DOHH2 (cell line): ENCODE results near the gene TMEM131.

ENCODE experiments used
- H3F3A ChIP-seq: fragments of 200-600 bp; sonication (generic), shearing (Covaris generic); 2 replicates; pipeline ENCODE4 v1.6.0; 2016; ENCODE audit warnings: antibody characterized with exemption, mild to moderate bottlenecking; ENCODE audit not compliant: control insufficient read depth, insufficient read depth
- H3K27ac ChIP-seq: fragments of 200-600 bp; sonication (generic); 2 replicates; pipeline ENCODE4 v1.5.1; 2014; ENCODE audit warnings: low read depth, mild to moderate bottlenecking, low read length, moderate library complexity
- H3K27me3 ChIP-seq: fragments of 200-600 bp; sonication (generic); 2 replicates; pipeline ENCODE4 v1.6.1; 2014; ENCODE audit warnings: mild to moderate bottlenecking, low read length, mixed read lengths; ENCODE audit not compliant: control insufficient read depth
- H3K36me3 ChIP-seq: fragments of 200-600 bp; sonication (generic); 2 replicates; pipeline ENCODE4 v1.6.1; 2014; ENCODE audit warnings: mild to moderate bottlenecking, low read length, moderate library complexity, mixed read lengths; ENCODE audit not compliant: control insufficient read depth
- H3K4me1 ChIP-seq: fragments of 200-600 bp; sonication (generic); 2 replicates; pipeline ENCODE4 v1.6.1; 2014; ENCODE audit warnings: mild to moderate bottlenecking, low read length, mixed read lengths; ENCODE audit not compliant: control insufficient read depth
- H3K4me2 ChIP-seq: fragments of 200-600 bp; sonication (generic); 2 replicates; pipeline ENCODE4 v1.6.0; 2014; ENCODE audit warnings: mild to moderate bottlenecking, low read length, moderate library complexity
- H3K4me3 ChIP-seq: fragments of 200-600 bp; sonication (generic); 2 replicates; pipeline ENCODE4 v1.5.1; 2014; ENCODE audit warnings: mild to moderate bottlenecking, low read length, mixed read lengths
- H3K79me2 ChIP-seq: fragments of 200-600 bp; sonication (generic); 2 replicates; pipeline ENCODE4 v1.6.1; 2014; ENCODE audit warnings: mild to moderate bottlenecking, low read length, mixed read lengths; ENCODE audit not compliant: control insufficient read depth
- H3K9me2 ChIP-seq: fragments of 200-600 bp; sonication (generic); replicated peaks from 2 replicates; pipeline ENCODE4 v1.6.1; 2014; ENCODE audit warnings: mild to moderate bottlenecking, low read length, mixed read lengths; ENCODE audit not compliant: control insufficient read depth
- H3K9me3 ChIP-seq: fragments of 200-600 bp; sonication (generic); 2 replicates; pipeline ENCODE4 v1.6.1; 2014; ENCODE audit warnings: antibody characterized with exemption, low read length, mixed read lengths; ENCODE audit not compliant: control insufficient read depth, insufficient read depth
- H4K20me1 ChIP-seq: fragments of 200-600 bp; sonication (generic); 2 replicates; pipeline ENCODE4 v1.6.0; 2014; ENCODE audit warnings: low read depth, mild to moderate bottlenecking, antibody characterized with exemption, low read length, moderate library complexity; ENCODE audit not compliant: control insufficient read depth, insufficient read depth
- EZH2phosphoT487 ChIP-seq: fragments of 200-600 bp; sonication (generic); IDR thresholded peaks from 2 replicates; pipeline ENCODE4 v1.6.1; 2017; ENCODE audit warnings: borderline replicate concordance, mild to moderate bottlenecking, antibody characterized with exemption, low read length, moderate library complexity, mixed read lengths
- TF ChIP-seq, protein P1 (sequence below): fragments of 200-600 bp; sonication (generic); IDR thresholded peaks from one replicate; pipeline ENCODE4 v1.5.1; 2014; ENCODE audit warnings: antibody characterized with exemption, mild to moderate bottlenecking, low read depth, low read length; ENCODE audit not compliant: poor library complexity, severe bottlenecking

Gene TMEM131

DNA sequence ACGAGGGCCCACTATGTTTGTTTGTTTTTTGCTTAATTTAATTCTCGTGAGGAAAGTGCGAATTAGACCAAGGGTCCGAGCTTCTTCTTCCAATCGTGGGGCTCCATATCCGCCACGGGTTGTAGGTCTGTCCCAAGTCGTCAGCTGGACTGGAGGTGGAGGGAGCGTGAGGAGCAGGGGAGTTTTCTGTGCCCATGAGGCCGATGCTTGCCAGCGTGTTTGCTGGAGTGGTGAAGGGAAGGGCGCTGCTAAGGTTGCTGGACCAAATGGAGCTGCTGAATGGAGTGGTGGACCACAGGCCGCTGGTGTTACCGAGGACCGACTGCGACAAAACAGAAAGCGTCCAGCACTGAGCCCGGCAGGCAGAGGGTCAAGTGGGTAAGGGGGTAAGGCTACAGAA is 238.7 kb downstream of the TMEM131 start:
- Histone ChIP-seq H3K27ac (no peak overlapping the region), H3K79me2 (no peaks in the 10 kb centered on the region), H3K9me3 (no peaks in the 10 kb centered on the region), H3K36me3 (peaks cover 77% of the 10 kb centered on the region), H3F3A (no peaks in the 10 kb centered on the region), H3K27me3 (no peaks in the 10 kb centered on the region), H3K4me3 (no peak overlapping the region), H3K4me1 (no peaks in the 10 kb centered on the region), H3K4me2 (no peak overlapping the region), H4K20me1 (no peaks in the 10 kb centered on the region), H3K9me2 (no peaks in the 10 kb centered on the region)
- TF ChIP-seq, protein P1, sequence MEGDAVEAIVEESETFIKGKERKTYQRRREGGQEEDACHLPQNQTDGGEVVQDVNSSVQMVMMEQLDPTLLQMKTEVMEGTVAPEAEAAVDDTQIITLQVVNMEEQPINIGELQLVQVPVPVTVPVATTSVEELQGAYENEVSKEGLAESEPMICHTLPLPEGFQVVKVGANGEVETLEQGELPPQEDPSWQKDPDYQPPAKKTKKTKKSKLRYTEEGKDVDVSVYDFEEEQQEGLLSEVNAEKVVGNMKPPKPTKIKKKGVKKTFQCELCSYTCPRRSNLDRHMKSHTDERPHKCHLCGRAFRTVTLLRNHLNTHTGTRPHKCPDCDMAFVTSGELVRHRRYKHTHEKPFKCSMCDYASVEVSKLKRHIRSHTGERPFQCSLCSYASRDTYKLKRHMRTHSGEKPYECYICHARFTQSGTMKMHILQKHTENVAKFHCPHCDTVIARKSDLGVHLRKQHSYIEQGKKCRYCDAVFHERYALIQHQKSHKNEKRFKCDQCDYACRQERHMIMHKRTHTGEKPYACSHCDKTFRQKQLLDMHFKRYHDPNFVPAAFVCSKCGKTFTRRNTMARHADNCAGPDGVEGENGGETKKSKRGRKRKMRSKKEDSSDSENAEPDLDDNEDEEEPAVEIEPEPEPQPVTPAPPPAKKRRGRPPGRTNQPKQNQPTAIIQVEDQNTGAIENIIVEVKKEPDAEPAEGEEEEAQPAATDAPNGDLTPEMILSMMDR: no peak
- TF ChIP-seq EZH2phosphoT487: no peak

DNA sequence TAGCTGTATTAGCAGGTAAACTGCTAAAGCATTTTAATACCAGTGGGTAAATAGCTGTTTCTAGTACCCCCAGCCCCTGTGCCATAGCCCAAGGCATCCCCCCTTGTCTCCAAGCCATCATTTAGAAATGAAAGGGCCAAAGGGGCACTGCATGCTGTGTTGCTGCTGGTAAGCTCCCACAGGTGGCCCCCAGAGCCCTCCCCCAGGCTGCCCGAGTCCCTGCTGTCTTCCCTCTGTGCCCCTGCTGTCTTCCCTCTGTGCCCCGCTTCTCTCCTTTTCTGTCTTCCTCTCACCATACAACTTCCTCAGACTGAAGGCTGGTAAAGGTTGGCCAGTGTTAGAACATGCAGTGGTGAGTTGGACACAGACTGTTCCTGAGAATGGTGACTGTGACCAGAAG is 240.3 kb downstream of the TMEM131 start:
- no peak overlapping the region for H3K27ac ChIP-seq
- H3K9me3 ChIP-seq: no peaks in the 10 kb centered on the region
- H3F3A ChIP-seq: 0 out of 2 replicates have a peak, but pooled peaks cover 4% of the 10 kb centered on the region
- H3K4me3 ChIP-seq: no peak overlapping the region
- H4K20me1 ChIP-seq: no peaks in the 10 kb centered on the region
- peaks cover 61% of the 10 kb centered on the region for H3K36me3 ChIP-seq
- no peaks in the 10 kb centered on the region for H3K79me2 ChIP-seq
- TF ChIP-seq, protein P1: no peak
- TF ChIP-seq EZH2phosphoT487: no peak
- H3K4me2 ChIP-seq: no peak overlapping the region
- no peaks in the 10 kb centered on the region for H3K27me3 ChIP-seq
- no peaks in the 10 kb centered on the region for H3K9me2 ChIP-seq
- H3K4me1 ChIP-seq: no peaks in the 10 kb centered on the region

DNA sequence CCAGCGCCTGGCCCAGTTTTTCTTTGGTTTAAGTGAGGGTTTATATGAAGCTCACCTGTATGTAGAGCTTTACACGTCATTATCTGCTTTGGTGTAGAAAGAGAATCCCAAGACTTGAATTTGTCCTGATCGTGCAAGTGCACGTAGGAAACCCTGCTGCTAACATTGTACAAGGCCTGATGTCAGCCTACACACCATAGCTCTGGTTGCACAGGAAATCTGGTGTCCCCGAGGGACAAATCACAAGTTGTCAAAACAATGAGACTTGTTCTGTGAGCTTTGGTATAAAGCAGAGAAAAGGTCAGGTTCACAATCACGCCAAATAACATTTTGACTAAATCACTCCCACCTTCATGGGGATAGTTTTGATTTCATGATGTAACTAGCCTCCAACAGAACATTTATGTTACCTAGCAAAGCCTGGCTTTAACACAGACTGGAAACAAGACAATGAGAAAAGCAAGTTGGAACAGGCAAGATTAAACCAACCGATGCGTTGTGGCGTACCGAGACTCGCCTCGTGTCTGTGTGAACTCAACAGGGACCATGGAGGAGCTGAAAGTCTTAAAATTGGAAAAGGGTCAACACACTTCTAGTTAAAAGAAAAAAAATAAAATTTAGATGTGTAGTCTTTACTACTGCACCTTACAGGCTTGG is 240.9 kb downstream of the TMEM131 start:
- Histone ChIP-seq H3K4me2 (no peak overlapping the region), H3K36me3 (peaks cover 55% of the 10 kb centered on the region), H3K4me1 (no peaks in the 10 kb centered on the region), H3F3A (0 out of 2 replicates have a peak, but pooled peaks cover 4% of the 10 kb centered on the region), H3K9me2 (no peaks in the 10 kb centered on the region), H3K27ac (no peak overlapping the region), H3K79me2 (no peaks in the 10 kb centered on the region), H3K9me3 (no peaks in the 10 kb centered on the region), H3K27me3 (no peaks in the 10 kb centered on the region), H4K20me1 (no peaks in the 10 kb centered on the region), H3K4me3 (no peak overlapping the region)
- TF ChIP-seq, protein P1: no peak
- no peak for TF ChIP-seq EZH2phosphoT487
